NCI-H2081 treated with DMSO at 0.1 percent for 48 hours (cell line): Measurements from ENCODE around the gene FAIM2.
"Not testable (repeated sequence)": the region's sequence is repeated elsewhere in the genome, so short reads cannot be mapped to it uniquely, and the experiment has no call there.

Experiments
- DNase-seq: peaks from one replicate; lab custom pipeline; 2025; lab: John Stamatoyannopoulos, UW

Gene FAIM2

DNA sequence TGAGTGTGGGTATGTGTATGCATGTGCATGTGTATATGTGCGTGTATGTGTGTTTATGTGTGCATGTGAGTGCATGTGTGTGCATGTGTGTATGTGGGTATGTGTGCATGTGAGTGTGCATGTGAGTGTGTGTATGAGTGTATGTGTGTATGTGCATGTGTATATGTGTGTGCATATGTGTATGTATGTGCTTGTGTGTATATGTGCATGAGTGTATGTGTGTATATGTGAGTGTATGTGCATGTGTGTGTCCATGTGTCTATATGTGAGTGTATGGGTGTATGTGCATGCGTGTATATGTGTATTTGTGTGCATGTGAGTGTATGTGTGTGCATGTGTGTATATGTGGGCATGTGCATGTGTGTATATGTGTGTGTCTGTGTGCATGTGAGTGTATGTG, 25.7 kb downstream of the FAIM2 start:
- DNase-seq = no peak

DNA sequence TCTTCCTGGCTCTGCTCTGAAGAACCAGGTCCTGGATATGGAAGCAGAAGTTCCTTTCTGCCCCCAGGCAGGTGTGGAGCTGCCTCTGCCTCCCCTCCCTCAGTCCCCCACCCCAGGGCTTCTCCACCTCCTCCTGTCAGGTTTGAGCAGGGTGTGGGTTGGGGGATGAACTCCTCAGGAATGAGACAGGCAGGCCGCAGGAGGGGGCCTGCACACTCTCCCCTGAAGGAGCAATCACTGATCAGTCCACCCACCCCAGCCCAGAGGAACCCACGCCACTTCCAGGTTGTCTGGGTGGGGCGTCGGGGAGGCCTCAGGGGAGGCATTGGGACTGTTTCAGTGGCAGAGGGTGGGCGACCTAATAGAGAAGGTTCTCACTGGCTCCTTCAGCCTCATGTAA, 26.6 kb downstream of the FAIM2 start:
- DNase-seq = no peak

DNA sequence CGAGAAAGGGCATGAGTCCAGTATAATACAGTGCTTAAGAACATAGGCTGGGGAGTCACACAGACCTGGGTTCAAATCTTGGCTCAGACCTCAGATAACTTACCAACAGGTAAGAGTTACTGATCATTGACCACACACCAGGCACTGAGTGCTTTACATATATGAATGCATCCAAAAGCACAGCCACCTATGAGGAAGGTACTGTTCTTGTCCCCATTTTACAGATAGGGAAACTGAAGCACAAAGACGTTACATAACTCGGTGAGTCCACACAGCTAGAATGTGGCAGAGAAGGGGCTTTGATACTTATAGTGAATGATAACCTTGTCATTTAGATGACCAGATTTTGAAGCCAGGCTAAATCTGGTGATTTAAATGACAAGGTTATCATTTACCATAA, 27.6 kb downstream of the FAIM2 start:
- DNase-seq = no peak

DNA sequence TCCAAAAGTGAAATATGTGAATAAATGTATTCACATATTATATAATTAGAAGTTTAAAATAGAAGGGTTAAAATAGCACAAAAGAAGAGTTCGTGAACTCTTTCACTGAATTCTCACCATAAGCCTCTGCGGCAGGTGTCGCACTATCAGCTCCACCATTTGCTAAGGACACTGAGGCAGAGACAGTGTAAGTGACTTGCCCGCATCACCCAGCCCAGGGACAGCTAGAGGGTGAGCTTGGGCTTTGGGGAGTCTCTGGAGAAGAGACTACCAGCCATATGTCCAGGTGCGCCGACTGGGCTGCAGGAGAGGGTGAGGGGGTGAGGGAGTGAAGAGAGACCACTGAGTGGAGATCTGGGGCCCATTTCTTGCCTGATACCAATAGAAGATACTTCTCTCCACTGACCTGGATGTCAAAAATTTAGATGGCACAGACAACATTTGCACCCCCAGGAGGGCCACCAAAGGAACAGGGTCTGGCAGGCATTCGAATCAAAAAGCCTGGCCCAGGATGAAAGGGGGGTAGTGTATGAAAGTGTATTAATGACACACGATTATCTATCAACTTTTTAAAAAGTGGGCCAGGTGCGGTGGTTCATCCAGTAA, 28.5 kb downstream of the FAIM2 start:
- DNase-seq = no peak

DNA sequence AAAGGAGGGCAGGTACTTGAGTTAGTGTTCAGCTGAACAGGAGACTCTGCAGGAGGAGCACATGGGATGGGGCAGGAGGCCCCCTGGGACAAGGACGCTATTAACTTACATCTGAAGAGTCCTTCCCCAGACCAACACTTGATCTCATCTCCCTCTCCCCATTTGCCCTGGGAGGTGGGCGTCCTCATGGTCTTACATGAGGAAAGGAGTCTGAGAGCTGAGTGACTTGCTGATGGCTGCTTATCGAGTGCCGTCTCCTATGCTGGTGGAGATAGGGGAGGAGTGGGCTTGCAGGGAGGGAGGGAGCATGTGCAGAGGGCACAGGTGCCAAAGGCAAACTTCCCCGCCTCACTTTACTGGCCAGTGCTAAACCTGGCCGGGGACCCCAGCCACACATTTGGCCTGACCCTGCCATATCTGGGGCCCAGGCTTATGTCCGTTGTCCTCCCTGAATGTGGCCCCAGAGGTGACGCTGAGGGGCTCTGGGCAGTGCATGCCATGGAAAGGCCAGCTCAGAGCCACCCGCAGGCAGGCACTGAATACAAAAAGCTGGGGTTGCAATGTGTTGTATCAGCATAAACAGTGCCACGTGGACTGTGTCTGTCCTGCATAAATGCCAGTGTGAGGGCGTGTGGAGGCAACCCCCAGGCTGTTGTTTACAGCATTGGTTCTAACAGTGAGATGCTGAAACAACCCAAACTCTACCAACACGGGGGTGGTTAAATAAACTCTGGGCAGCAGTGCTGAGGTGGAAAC, 29.4 kb downstream of the FAIM2 start:
- no peak for DNase-seq

DNA sequence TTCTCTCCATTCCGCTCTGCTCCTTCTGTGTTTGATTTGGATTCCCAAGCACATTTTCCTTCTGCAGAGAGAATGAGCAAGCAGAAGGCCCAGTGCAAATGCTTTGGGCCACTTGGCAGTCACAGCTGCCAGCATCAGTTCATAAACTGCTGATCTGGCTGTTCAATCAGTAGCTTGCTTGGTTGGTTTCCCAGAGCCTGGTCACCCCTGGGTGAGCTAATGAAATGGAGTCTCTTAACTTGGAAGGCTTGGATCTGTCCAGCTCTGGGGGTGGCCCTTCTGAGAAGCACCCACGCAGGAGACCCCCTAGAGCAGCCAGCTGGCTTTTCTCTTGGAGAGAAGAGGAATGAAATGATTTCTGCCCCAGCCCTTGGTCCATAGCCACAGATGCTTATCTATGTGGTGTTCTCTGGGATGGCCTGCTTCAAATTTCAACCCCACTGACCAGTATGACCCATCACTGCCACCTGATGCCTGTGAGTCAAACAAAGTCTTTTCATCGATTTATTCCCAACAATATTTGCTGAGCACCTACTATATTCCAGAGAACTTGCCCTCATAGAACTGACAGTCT, 30.3 kb downstream of the FAIM2 start:
- DNase-seq = no peak

DNA sequence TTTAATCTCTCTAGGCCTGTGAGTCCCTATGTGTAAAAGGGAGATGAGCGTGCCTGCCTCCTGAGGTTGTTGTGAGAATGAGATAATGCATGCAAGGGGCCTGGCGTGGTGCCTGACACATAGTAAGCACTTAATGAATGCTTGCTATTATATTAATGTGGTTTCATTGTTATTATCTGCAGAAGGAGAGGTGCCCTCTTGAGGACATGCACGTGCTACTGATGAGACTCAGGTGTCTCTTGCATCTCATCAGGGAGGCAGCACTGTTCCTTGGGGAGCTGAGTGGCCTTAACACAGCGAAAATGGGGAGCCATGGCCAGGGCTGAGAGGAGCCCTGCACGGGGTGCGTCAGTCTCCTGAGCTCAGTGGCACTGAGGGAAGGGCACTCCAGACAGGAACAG, 30.9 kb downstream of the FAIM2 start:
- DNase-seq = no peak

DNA sequence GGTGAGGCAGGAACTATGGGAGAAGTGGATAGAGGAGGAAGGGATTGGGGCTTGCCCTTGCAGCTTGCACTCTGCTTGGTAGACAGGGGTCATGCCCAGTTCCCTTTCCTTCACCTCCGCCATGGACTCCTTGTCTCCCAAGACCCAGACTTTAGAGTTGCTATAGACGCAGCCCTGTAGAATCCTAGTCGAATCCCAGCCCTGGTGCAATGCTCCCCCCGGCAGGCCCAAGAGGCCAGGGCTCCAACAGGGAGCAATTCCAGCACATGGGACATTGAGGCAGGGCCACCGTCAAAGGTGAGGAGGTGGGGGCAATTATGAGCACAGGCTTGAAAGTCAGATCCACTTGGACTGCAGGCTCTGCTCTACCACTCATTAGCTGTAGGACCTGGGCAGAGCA, 31.3 kb downstream of the FAIM2 start:
- DNase-seq = no peak

DNA sequence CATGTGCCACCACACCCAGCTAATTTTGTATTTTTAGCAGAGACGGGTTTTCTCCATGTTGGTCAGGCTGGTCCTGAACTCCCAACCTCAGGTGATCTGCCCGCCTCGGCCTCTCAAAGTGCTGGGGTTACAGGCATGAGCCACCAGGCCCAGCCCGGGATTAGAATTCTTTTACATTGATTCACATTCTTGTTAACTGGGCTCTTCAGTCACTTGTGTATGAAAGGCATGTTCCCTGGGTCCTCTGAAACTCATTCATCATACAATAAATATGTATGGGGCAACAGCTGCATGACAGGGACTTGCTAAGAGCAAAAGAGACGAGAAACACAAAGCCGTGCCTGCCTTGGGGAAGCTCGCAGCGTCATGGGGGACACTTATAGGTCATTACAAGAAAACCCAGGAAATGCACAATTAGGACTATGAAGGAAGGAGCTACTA, 31.9 kb downstream of the FAIM2 start:
- DNase-seq = not testable (repeated sequence)

DNA sequence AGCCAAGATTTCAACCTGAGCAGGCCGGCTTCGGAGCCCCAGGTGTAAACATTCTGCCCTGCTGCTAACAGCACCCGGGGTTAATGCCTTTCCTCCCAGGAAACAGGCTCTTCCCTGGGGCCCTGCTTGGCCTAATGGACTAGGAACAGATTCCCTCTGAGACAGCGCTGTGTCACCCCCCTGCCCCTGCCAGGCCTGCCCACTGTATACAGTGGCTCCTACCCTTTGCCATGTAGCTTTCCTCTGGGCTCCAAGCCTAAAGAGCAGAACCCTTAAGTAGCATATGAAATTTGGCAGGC, 32.5 kb downstream of the FAIM2 start:
- DNase-seq = no peak

DNA sequence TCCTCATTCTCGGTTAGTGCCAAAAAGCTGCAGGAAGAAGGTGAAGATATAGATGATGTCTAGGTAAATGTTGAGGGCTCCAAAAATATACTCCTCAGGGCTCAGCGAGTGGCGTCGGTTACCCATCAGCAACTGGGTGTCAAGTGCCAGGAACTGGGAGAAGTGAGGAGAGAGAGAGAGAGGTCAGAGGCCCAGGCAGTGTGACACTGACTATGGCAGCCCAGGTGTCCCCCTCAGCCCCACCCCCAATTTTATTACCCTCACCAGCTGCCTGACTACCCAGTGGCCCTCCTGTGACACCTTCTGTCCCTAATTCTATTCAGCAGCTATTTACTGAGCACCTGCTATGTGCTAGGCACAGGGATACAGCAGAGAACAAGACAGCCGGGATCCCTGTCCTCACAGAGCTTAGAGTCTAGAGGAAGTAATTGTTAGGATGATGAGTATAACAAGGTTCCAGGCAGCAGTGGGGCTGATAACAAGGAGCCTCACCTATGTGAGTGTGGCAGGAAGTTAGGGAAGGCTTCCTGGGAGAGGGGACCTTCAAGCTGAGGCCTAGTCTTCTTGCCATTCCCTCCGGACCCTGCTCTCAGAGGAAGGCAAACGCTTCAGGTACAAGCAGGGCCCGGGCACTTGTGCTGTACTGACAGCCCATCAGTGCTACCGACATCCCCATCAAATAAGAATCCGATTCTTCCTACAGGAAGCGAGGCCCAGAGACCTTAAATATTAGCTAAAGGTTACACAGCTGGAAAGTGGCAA, 33.0 kb downstream of the FAIM2 start:
- no peak for DNase-seq

DNA sequence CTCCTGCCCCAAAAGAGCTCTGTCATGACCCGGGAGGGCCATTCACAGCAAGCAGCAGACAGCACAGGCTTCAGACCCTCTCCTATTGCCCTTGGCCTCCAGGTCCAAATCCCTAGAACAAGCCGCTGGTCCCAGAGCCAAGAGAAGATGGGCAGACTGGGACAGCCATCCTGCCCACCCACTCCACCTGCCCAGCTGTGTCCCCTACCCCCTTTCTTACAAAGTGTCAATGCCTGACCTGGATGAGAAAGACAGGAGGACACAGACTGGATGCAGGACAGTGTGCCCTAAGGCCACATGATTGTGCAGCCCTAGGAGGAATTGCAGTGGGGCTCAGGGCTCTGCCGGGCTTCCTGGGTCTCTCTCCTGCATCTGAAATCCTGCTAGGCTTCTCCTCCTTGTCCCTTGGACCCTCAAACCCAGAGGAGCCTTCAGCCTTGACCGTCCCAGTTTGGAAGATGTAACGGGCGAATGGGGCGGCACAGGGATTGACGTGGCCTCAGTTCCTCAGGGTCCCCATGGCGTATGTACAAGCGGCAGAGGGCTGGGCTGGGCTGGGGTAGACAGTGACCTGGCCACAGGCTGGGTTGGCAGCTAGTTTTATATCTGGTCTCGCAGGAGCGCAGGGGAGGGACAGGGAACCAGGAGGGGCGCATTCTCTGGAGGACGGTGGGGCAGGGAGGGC, 33.7 kb downstream of the FAIM2 start:
- DNase-seq = no peak

DNA sequence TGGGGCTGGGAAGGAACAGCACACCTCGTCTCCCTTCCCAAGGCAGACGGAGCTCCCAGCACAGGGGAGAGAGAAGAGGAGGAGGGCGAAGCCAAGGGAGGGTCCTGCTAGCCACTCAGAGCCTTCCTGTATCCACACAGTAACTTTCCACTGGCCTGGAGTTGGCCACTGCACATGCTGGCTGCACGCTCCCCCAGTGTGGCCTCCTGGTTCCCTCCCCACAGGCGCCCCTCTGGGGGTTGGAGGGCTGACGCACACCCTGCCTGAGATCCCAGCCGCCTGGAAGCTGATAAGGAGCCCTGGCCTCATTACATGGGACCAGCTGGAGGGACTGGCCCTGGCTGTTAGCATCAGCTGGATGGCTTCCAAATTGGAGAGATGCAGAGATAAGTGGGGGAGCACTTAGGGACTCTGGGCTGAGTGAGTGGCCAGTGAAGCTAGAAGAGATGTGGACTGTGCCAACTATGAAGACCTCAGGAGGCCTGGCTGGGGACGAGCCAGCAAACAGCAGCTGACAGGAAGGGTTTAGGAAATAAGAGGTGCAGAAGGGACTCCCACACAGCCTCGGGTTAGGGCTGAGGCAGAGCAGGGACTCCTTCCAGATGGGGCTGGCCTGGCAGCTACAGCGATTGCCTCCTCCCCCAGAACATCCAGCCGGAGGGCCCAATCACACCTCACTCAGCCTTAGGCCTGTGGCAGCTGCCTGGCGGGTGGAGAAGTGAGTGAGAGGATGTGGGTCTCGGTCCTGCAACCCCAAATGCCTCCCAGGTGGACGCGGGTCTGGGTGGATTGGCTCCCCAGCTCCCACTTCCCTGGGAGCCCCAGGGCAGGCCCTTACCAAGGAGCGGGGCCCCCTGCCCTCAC, 34.5 kb downstream of the FAIM2 start:
- DNase-seq = peak; percentile 52

DNA sequence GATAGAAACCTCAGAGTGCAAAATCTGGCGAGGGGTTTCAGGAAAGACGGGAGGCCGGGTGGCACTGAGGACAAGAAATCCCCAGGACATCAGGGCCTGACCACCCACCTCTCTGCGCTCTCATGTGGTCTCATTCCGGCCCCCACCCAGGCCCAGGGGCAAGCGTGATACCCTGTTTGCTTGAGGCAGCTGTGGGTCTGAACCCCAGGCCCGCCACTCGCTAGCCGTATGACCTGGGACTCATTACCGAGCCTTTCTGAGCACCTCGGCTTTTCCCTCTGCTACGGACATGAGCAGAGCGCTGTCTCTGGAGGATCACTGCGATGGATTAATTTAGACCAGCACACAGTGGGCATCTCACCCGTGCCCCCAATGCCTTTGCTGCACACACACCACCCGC, 35.3 kb downstream of the FAIM2 start:
- DNase-seq = no peak

DNA sequence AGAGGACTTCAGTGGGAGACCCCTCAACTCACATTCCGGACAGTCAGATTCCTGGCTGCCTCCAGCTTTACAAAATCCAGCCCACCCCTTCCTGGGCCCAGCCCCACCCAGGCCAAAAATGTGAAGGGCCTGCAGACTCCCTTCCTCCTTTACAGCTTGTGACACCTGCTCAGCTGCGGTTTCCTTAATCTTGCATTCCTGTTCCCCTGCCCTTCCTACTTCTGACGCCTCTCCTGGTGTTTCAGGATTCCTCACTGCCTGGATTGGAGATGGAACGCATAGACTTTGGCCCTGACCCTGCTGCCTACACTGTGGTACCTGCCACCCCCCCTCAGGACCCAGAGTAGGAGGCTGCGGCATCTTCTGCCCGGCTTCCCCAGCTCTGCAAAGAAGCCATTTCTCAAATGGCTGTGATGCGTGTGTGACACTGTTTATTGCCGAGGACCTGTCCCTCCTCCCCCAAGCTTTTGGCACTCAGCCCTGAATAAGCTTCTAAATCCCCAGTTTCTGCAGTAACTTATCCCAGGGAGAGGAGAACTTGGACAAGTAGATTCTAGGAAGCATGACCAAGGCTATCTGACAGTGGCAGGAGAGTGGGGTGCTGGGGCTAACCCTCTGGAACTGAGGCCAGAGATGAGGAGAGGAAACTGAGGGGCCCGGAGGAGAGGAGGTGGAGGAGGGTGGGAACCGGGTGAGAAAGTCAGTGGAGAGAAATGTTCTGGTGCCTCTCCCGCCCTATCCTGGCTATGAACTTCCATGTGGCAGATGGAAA, 35.9 kb downstream of the FAIM2 start:
- DNase-seq = no peak

DNA sequence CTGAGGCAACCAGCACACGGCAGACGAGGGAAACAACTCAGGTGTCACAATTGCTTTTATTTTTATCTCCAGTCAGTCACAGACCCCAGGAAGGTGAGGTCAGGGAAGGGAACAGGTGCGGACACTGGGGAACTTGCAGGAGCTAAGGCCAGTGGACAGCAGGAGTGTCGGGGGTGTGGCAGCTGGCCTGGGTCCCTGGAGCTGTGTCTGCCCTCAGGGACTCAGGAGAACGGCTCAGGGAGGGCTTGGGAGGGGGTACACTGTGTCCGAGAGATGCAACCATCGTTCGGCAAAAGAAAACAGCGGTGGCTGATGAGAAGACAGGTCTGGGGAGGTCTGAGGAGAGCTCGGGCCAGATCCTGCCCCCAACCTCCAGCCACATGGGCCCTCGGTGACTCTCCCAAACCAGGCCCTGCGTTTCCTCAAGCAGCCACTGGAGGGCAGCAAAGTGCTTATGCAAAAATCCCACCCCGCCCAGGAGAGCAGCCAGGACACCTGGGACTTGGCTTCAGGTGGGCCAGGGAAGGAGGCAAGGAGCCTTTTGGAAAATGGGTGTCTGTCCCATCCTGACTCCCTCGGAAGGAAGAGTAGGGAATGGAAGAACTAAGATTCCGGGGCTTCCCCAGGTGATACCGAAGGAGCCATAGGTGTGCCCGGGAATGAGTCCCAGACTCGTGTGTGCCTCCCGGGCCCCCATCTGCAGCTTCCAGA, 36.7 kb downstream of the FAIM2 start:
- no peak for DNase-seq

DNA sequence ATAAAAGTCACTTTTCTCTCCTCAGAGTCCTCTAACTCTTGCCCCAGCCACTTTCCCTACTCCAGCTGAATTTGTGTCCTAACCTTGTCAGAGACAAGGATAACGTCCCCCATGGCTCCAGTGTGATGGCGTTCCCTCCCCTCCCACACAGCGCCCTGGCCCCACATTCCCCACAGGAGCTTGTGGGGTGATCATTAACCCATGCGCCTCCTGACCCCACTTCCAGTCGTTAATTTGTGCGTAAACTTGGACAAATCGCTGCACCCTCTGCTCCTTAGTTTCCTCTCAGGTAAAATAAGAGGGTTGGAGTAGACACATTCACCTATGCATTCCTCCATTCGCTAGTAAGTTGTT, 37.9 kb downstream of the FAIM2 start:
- DNase-seq = no peak

DNA sequence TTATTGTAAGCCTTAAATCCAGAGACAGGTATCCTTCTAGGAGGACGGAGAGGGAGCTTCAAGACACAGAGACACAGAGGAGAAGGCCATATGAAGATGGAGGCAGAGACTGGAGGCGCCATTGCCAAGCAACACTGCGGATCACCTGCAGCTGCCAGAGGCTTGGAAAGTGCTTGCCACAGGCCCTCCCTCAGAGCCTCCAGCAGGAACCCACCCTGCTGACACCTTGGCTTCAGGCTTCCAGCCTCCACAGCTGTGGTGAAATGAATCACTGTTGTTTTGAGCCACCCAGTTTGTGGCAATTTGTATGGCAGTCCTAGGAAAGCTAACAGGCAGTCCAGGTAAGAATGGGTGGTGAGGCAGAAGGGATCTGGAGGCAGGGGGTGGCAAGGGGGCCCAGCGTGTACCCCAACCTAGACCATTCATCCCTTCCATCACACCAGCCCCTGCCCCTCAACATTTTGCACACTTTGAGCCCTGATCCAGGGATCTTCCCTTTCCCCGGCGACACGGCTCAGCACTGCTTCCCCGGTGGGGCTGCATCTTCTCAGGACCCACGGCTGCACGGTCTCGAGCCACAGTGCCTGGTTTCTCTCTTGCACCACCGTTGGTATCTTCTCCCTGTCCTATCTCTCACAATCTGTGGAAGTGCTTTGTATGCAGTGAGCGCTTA, 38.5 kb downstream of the FAIM2 start:
- DNase-seq = no peak

DNA sequence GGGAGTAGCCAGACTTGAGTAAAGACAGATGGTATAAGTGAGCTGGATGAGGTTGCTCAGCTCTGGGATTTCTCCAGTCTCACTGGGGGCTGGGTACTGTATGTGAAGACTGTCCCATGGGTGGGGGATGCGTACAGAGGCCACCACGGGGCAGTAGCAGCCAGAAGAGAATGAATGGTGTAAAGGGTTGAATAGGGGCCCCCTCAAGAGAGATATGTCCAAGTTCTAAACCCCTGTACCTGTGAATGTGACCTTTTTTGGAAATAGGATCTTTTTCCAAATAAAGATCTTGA, 39.0 kb downstream of the FAIM2 start:
- DNase-seq = no peak
